ENCODE data around the gene AJUBA.
"Not testable (repeated sequence)": the region's sequence is repeated elsewhere in the genome, so short reads cannot be mapped to it uniquely, and the experiment has no call there.

Gene AJUBA

GRCh38 chr14:23006544-23007419 lies 24.4 kb upstream of the AJUBA start:
- peak; percentile 32 for TF ChIP-seq CTCF (IDR thresholded peaks at IDR 0.05; ENCODE audit: low read depth, low read length, missing control alignments)
- H3K4me3 ChIP-seq (ENCODE audit: low read depth, low read length): peak overlapping the region; percentile 68
- in situ Hi-C loops (cut with HindIII; ENCODE audit: low sequenced_read_pairs): loop anchor here (10.0 kb wide), 1 partner anchor 88 kb away; the partner anchor contains the start of genes ACIN1 and C14orf119
- peak; percentile 96 for DNase-seq (ENCODE audit: low read depth)

- in situ Hi-C loops (cut with HindIII; ENCODE audit: low sequenced_read_pairs): loop anchor here (10.0 kb wide), 1 partner anchor 89 kb away; the partner anchor contains the start of genes ACIN1 and C14orf119
- DNase-seq (ENCODE audit: low read depth): no peak
- peak overlapping the region; percentile 68 for H3K4me3 ChIP-seq (ENCODE audit: low read depth, low read length)
- TF ChIP-seq CTCF (IDR thresholded peaks at IDR 0.05; ENCODE audit: low read depth, low read length, missing control alignments): no peak
Observed at GRCh38 chr14:23006188-23006534, 23.8 kb upstream of the AJUBA start.

GRCh38 chr14:23005451-23006187 lies 23.3 kb upstream of the AJUBA start:
- in situ Hi-C loops (cut with HindIII; ENCODE audit: low sequenced_read_pairs): loop anchor here (10.0 kb wide), 1 partner anchor 89 kb away; the partner anchor contains the start of genes ACIN1 and C14orf119
- H3K4me3 ChIP-seq (ENCODE audit: low read depth, low read length): no peak overlapping the region

GRCh38 chr14:23004274-23004673 lies 21.9 kb upstream of the AJUBA start:
- in situ Hi-C loops (cut with HindIII; ENCODE audit: low sequenced_read_pairs): loop anchor here (10.0 kb wide), 1 partner anchor 91 kb away; the partner anchor contains the start of genes ACIN1 and C14orf119
- DNase-seq (ENCODE audit: low read depth); H3K4me3 ChIP-seq (ENCODE audit: low read depth, low read length): not testable (repeated sequence)

More at GRCh38 chr14:23005451-23006187, 23.3 kb upstream of the AJUBA start:
- TF ChIP-seq CTCF (IDR thresholded peaks at IDR 0.05; ENCODE audit: low read depth, low read length, missing control alignments): no peak
- DNase-seq (ENCODE audit: low read depth): no peak

GRCh38 chr14:23002592-23002991 lies 20.2 kb upstream of the AJUBA start:
- no peak overlapping the region for H3K4me3 ChIP-seq (ENCODE audit: low read depth, low read length)
- in situ Hi-C loops (cut with HindIII; ENCODE audit: low sequenced_read_pairs): loop anchor here (10.0 kb wide), 1 partner anchor 92 kb away; the partner anchor contains the start of genes ACIN1 and C14orf119
- no peak for TF ChIP-seq CTCF (IDR thresholded peaks at IDR 0.05; ENCODE audit: low read depth, low read length, missing control alignments)
- no peak for DNase-seq (ENCODE audit: low read depth)

- no peak for DNase-seq (ENCODE audit: low read depth)
- no peak overlapping the region for H3K4me3 ChIP-seq (ENCODE audit: low read depth, low read length)
- TF ChIP-seq CTCF (IDR thresholded peaks at IDR 0.05; ENCODE audit: low read depth, low read length, missing control alignments): no peak
- in situ Hi-C loops (cut with HindIII; ENCODE audit: low sequenced_read_pairs): loop anchor here (10.0 kb wide), 1 partner anchor 94 kb away; the partner anchor contains the start of genes ACIN1 and C14orf119
Observed at GRCh38 chr14:23000860-23001259, 18.5 kb upstream of the AJUBA start.

Data from astrocyte of the cerebellum (primary cell).